Adrenal gland (tissue), 12 donors: Measurements from ENCODE around the gene CREG1. TPM values are rescaled to one million over a fixed set of nuclear protein-coding genes. Genes with fewer than 3 reads are reported as not detected.

Experiments used
- DNase-seq, 7 donors: peaks; one replicate each; pipeline ENCODE4 v3.0.0-alpha.2; 2019 to 2020
- H3K27ac ChIP-seq, 5 donors: fragments of 200-600 bp; sonication (generic) in 4 of 5; 1 replicate in 3 of 5; 2 replicates in 2 of 5; pipeline versions ENCODE4 v1.5.1 to v1.8.0; 2016 to 2020; ENCODE audit warnings: mild to moderate bottlenecking in 1 of 5
- H3K27me3 ChIP-seq: fragments of 200-600 bp; 2 replicates; pipeline ENCODE4 v1.8.0; 2021
- H3K36me3 ChIP-seq, 2 donors: fragments of 200-600 bp; replicated peaks in 1 of 2; 1 replicate in 1 of 2; 2 replicates in 1 of 2; pipeline versions ENCODE4 v1.5.1 to v1.8.0; 2018 to 2022
- H3K4me1 ChIP-seq, 2 donors: fragments of 200-600 bp; replicated peaks in 1 of 2; 1 replicate in 1 of 2; 2 replicates in 1 of 2; pipeline versions ENCODE4 v1.5.1 to v1.8.0; 2018 to 2021
- H3K4me3 ChIP-seq, 4 donors: fragments of 200-600 bp; sonication (generic) in 3 of 4; one replicate each; pipeline ENCODE4 v1.5.1; 2016 to 2018
- H3K9me3 ChIP-seq, 3 donors: fragments of 200-600 bp; sonication (generic) in 1 of 3; replicated peaks in 1 of 3; 1 replicate in 2 of 3; 2 replicates in 1 of 3; pipeline versions ENCODE4 v1.5.1 to v1.8.0; 2016 to 2021
- POLR2A ChIP-seq, 2 donors: fragments of 450-650 bp; IDR thresholded peaks; one replicate each; pipeline ENCODE4 v1.6.1; 2017; ENCODE audit warnings: antibody characterized with exemption in 2 of 2, mild to moderate bottlenecking in 2 of 2, moderate library complexity in 1 of 2
- WGBS, 4 donors: extraction: QIAGEN DNeasy Blood & Tissue Kit in 2 of 4; methylation state at CpG; one replicate each; pipeline versions ENCODE4 v1.1.5 to v1.1.7; 2013 to 2017; 5-methylcytosine and 5-hydroxymethylcytosine counted together
- intact Hi-C, 2 donors: fragments of 100-400 bp; cut with DNase I; formaldehyde crosslinking; loops; one replicate each; pipeline versions ENCODE4 v1.14.1 to v1.15.0; 2022 to 2023
- polyA plus RNA-seq, 3 donors: library from polyadenylated mRNA; stranded (reverse); fragments of 200-250 nt in 2 of 3; fragments of 350-450 nt in 1 of 3; fragmentation: Illumina TruSeq in 1 of 3; extraction: RNeasy Lipid Tissue Mini Kit (QIAGEN cat#74804) in 1 of 3; gene quantifications; one replicate each; pipeline ENCODE4 v1.2.3, GENCODE V29; 2013 to 2014
- total RNA-seq, 9 donors: library from RNA; depleted of rRNA in 4 of 9; stranded (reverse); fragments of >200 nt in 4 of 9; fragments of 120-200 nt in 1 of 9; fragmentation: NEBNext Ultra II Directional in 1 of 9; extraction: Animal tissue kit (Norgen Biotek cat#: 25700) in 1 of 9; gene quantifications; one replicate each; pipeline versions ENCODE4 v1.1.0 to v1.2.4, GENCODE V29; 2013 to 2023
- TF ChIP-seq, protein P1 (sequence below), 6 experiments: fragments of 450-650 bp in 4 of 6; fragments of 200-600 bp in 2 of 6; sonication (generic) in 1 of 6; IDR thresholded peaks; 1 replicate in 5 of 6; 2 replicates in 1 of 6; pipeline versions ENCODE4 v1.5.1 to v1.8.0; 2016 to 2021; ENCODE audit warnings: antibody characterized with exemption in 6 of 6, mild to moderate bottlenecking in 2 of 6, moderate library complexity in 1 of 6
- donor health status: healthy with polysubstance abuse.
- donor health status: Bipolar disorder and iron deficiency.
- donor health status: DM: yes; HTN: yes; CAD: no.
- donor health status: DM: no; HTN: no; CAD: no.
- donor health status: DM: no; HTN: no; CAD: no.
- donor health status: DM: yes; HTN: yes; CAD: no.

CREG1 gene
- total and polyA plus RNA-seq, 12 donors = 69.8 to 605 (median 227) TPM

DNA sequence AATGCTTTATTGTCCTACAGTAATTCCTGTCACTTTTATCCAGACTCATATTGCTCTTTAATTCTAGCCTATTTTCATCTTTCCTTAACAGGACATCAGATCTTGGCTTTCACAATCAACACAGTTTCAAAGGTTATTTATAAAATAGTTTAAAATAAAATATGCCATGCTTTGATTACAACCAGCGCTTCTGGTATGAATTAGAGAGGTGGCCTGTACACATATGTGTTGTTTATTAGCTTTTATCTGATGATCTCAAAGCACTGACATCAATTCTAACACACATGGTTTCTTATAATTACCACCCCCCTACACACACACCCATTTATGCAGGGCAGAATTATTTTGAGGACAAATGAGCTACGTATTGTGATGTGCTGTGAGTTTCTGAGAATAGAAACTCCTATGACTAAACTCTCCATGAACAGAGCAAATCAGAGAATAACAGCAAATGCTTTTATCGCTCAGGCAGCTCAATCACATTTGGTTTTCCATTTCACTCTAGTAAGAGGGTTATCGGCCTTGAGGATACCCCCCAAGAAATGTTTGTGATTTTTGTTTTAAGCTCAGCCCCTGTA, 53.2 kb downstream of the CREG1 start:
- Histone ChIP-seq H3K27ac (no peak overlapping the region), H3K36me3 (no peaks in the 10 kb centered on the region), H3K4me3 (no peak overlapping the region), H3K27me3 (peaks cover 6% of the 10 kb centered on the region), H3K4me1 (no peaks in the 10 kb centered on the region), H3K9me3 (no peaks in the 10 kb centered on the region)
- TF ChIP-seq POLR2A (IDR thresholded peaks at IDR 0.05) = no peak
- TF ChIP-seq, protein P1, sequence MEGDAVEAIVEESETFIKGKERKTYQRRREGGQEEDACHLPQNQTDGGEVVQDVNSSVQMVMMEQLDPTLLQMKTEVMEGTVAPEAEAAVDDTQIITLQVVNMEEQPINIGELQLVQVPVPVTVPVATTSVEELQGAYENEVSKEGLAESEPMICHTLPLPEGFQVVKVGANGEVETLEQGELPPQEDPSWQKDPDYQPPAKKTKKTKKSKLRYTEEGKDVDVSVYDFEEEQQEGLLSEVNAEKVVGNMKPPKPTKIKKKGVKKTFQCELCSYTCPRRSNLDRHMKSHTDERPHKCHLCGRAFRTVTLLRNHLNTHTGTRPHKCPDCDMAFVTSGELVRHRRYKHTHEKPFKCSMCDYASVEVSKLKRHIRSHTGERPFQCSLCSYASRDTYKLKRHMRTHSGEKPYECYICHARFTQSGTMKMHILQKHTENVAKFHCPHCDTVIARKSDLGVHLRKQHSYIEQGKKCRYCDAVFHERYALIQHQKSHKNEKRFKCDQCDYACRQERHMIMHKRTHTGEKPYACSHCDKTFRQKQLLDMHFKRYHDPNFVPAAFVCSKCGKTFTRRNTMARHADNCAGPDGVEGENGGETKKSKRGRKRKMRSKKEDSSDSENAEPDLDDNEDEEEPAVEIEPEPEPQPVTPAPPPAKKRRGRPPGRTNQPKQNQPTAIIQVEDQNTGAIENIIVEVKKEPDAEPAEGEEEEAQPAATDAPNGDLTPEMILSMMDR (IDR thresholded peaks at IDR 0.05) = no peak
- no peak for DNase-seq
- intact Hi-C loops = no loop called here
- WGBS, 4 donors = 77 to 87% (median 81%) methylated on average over 4 of the region's 4 CpGs

DNA sequence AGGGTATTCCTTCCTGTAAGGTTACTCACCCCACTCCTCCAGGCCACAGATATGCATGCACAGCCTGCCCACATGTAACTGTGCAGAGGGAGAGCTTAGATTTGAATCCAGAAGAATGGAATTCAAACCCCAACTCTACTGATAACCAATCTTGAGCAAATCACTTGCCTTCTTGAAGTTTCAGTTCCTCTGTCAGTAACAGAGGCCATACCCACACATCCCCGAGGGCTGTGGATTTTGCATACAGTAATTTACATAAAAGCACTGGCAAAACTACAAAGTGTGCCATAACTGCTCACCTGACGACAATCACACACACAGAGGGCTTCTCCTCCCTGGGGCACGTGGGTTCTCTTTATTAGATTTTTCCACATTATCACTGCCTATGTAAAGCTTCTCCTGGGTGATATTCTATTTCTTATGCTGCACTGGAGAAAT, 53.9 kb downstream of the CREG1 start:
- Histone ChIP-seq H3K4me1 (no peaks in the 10 kb centered on the region), H3K27me3 (peaks cover 6% of the 10 kb centered on the region), H3K9me3 (no peaks in the 10 kb centered on the region), H3K36me3 (no peaks in the 10 kb centered on the region), H3K27ac (no peak overlapping the region), H3K4me3 (no peak overlapping the region)
- no peak for DNase-seq
- intact Hi-C loops = no loop called here
- TF ChIP-seq, protein P1 (IDR thresholded peaks at IDR 0.05) = no peak
- TF ChIP-seq POLR2A (IDR thresholded peaks at IDR 0.05) = no peak
- 66 to 79% (median 72%) methylated on average over 3 of the region's 3 CpGs for WGBS, 4 donors

DNA sequence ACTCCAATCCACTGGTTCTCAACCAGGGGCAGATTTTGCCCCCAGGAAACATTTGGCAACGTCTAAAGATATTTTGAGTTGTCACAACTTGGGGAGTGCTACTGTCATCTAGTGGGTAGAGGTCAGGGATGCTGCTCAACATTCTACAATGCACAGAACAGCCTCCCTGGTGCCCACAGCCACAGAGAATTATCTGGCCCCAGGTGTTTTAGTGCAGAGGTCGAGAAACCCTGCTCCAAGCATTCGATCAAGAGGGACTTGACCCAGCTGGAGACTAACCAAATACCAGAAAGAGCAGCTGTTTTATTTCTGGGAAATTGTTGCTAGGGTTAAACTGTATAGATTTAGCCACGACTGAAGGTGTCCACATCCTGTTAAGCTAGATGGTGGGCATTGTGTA, 54.5 kb downstream of the CREG1 start:
- intact Hi-C loops = no loop called here
- TF ChIP-seq, protein P1 (IDR thresholded peaks at IDR 0.05) = no peak
- TF ChIP-seq POLR2A (IDR thresholded peaks at IDR 0.05) = no peak
- H3K4me3 ChIP-seq = no peak overlapping the region
- no peaks in the 10 kb centered on the region for H3K9me3 ChIP-seq
- no peak overlapping the region for H3K27ac ChIP-seq
- H3K27me3 ChIP-seq = peaks cover 6% of the 10 kb centered on the region
- WGBS, 4 donors = 63 to 68% (median 66%) methylated on average over 2 to 4 of the region's 4 CpGs
- DNase-seq = no peak
- no peaks in the 10 kb centered on the region for H3K36me3 ChIP-seq
- H3K4me1 ChIP-seq = no peaks in the 10 kb centered on the region

DNA sequence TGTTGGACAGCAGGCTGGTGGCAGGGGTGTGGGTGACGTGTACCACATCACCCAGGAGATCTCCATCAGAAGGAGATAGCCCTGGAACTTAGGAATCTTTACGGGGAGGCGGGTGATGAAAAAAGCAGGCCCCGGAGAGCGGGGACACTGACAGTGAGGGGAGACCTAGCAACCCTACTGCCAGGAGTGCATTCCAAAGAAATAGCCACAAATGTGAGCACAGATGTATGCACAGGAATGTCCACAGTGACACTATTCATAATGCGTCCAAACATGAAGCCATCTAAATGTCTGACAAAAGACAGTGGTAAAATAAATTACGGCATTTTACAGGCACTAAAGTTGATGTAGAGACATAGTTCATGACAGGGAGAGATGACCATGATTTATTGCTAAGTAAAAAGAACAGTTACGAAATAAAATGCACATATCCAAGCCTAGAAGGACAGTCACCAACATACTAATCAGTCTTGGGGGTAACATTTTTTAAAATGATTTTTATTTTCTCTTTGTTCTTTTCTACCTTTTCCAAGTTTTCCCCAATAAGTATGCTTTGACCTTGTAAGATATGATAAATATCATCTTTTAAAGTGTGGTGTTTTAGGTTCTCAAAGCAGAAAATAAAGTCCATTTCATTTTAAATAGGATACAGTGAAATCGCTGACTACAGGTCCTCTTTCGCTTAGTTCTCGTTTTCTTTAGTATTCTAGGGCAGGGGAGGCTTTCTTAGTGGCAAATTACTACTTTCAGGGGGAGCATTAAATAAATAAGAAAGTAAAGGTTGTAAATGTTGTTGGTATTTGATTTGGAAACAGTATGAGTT, 56.6 kb downstream of the CREG1 start:
- Histone ChIP-seq H3K9me3 (no peaks in the 10 kb centered on the region), H3K4me3 (no peak overlapping the region), H3K27me3 (peaks cover 7% of the 10 kb centered on the region), H3K36me3 (no peaks in the 10 kb centered on the region), H3K4me1 (no peaks in the 10 kb centered on the region), H3K27ac (no peak overlapping the region)
- TF ChIP-seq, protein P1 (IDR thresholded peaks at IDR 0.05) = no peak
- no peak for TF ChIP-seq POLR2A (IDR thresholded peaks at IDR 0.05)
- intact Hi-C loops = no loop called here
- WGBS, 4 donors = 76 to 78% (median 77%) methylated on average over 11 of the region's 11 CpGs
- no peak for DNase-seq
